ENCODE data around the gene PROM1. TPM values are rescaled to one million over a fixed set of nuclear protein-coding genes. Genes with fewer than 3 reads are reported as not detected.
A peak's percentile ranks its signal among the peaks of the same experiment; 100 is the strongest.

The PROM1 gene
- total and polyA plus RNA-seq, 2 of the 4 experiments (the other 2 are of a cell fraction), result not detected

GRCh38 chr4:15986907-15987306, 96.9 kb downstream of the PROM1 start:
- TF ChIP-seq BHLHE40 (IDR thresholded peaks at IDR 0.05; ENCODE audit: low read depth, low read length), result no peak
- TF ChIP-seq MXI1 (IDR thresholded peaks at IDR 0.05; ENCODE audit: borderline replicate concordance, low read depth, low read length), result no peak
- TF ChIP-seq RCOR1 (IDR thresholded peaks at IDR 0.05; ENCODE audit: insufficient replicate concordance, low read length), result no peak
- TF ChIP-seq RFX5 (IDR thresholded peaks at IDR 0.05; ENCODE audit: low read depth, low read length), result no peak
- no peak for TF ChIP-seq SMC3 (IDR thresholded peaks at IDR 0.05; ENCODE audit: low read depth, low read length)
- no peak for TF ChIP-seq FOS (IDR thresholded peaks at IDR 0.05; ENCODE audit: low read depth, low read length)
- no peak for TF ChIP-seq MAZ (IDR thresholded peaks at IDR 0.05; ENCODE audit: borderline replicate concordance, low read depth, low read length)
- TF ChIP-seq MAFK (IDR thresholded peaks at IDR 0.05; ENCODE audit: low read depth, low read length), result no peak
- no peak for TF ChIP-seq NFE2L2 (IDR thresholded peaks at IDR 0.05; ENCODE audit: low read depth, low read length)
- no peak for TF ChIP-seq RAD21 (IDR thresholded peaks at IDR 0.05; ENCODE audit: low read length)
- TF ChIP-seq ELK1 (IDR thresholded peaks at IDR 0.05; ENCODE audit: borderline replicate concordance, low read depth, low read length), result no peak
- TF ChIP-seq USF2 (IDR thresholded peaks at IDR 0.05; ENCODE audit: low read depth, low read length), result no peak
- no peak for TF ChIP-seq CEBPB (IDR thresholded peaks at IDR 0.05; ENCODE audit: low read depth, low read length)
- TF ChIP-seq POLR2A (IDR thresholded peaks at IDR 0.05; ENCODE audit: low read depth, low read length), result no peak
- no peak for TF ChIP-seq CTCF (conservative IDR thresholded peaks at IDR 0.05; ENCODE audit: low read depth, low read length)
- Histone ChIP-seq H3K18ac (ENCODE audit: low read depth, low read length) (no peak overlapping the region), H3K9me3 (ENCODE audit: control insufficient read depth, insufficient read depth, low read length) (no peaks in the 10 kb centered on the region), H4K5ac (ENCODE audit: low read depth, low read length) (no peak overlapping the region), H4K20me1 (ENCODE audit: insufficient read depth, low read length) (no peaks in the 10 kb centered on the region), H3K4me1 (ENCODE audit: control insufficient read depth, insufficient read depth, low read length) (no peaks in the 10 kb centered on the region), H2BK5ac (ENCODE audit: low read depth, low read length, poor library complexity, severe bottlenecking) (no peak overlapping the region), H2AFZ (replicated peaks; ENCODE audit: low read length, poor library complexity) (peak overlapping the region; percentile 4), H2BK15ac (ENCODE audit: low read depth, low read length) (no peak overlapping the region), H3K9me1 (ENCODE audit: insufficient read depth, low read length) (0 out of 2 replicates have a peak, but pooled peaks cover 6% of the 10 kb centered on the region), H3K27ac (ENCODE audit: insufficient read depth, low read length) (no peak overlapping the region), H3K27me3 (ENCODE audit: control insufficient read depth, insufficient read depth, low read length) (peaks cover 12% of the 10 kb centered on the region), H3K36me3 (ENCODE audit: control insufficient read depth, insufficient read depth, low read length) (no peaks in the 10 kb centered on the region), H4K91ac (ENCODE audit: insufficient read depth, low read depth, low read length) (no peak overlapping the region), H3K23ac (ENCODE audit: low read depth, low read length) (no peak overlapping the region), H2BK20ac (ENCODE audit: low read depth, low read length) (no peak overlapping the region), H3K4ac (ENCODE audit: low read depth, low read length) (no peak overlapping the region), H3K4me2 (ENCODE audit: low read depth, low read length) (no peak overlapping the region), H2BK120ac (ENCODE audit: low read depth, low read length) (no peak overlapping the region), H3K9ac (ENCODE audit: low read depth, low read length) (no peak overlapping the region), H3K4me3 (ENCODE audit: insufficient read depth, low read depth, low read length) (no peak overlapping the region), H2AK9ac (replicated peaks; ENCODE audit: low read depth, low read length, poor library complexity) (no peak overlapping the region), H3K79me1 (ENCODE audit: low read depth in 1 of 2, low read length in 2 of 2) (no peaks in the 10 kb centered on the region), H3K56ac (ENCODE audit: extremely low read depth, insufficient read depth, low read length) (no peak overlapping the region), H2AK5ac (ENCODE audit: low read depth, low read length) (no peak overlapping the region), H4K8ac (ENCODE audit: low read depth in 2 of 2, low read length in 2 of 2) (no peak overlapping the region), H3K14ac (replicated peaks; ENCODE audit: low read depth, low read length) (no peak overlapping the region)
- in situ Hi-C loops (cut with MboI; ENCODE audit: low sequenced_read_pairs), result no loop called here
- WGBS, 2 experiments (ENCODE audit: extremely low coverage in 2 of 2, insufficient read length in 1 of 2), result no CpG with 5 or more reads among the region's 5 CpGs
- dilution Hi-C loops (cut with HindIII; ENCODE audit: low sequenced_read_pairs, unreplicated experiment), result no loop called here
- ChIA-PET POLR2A (ENCODE audit: unreplicated experiment) (no interaction called here), CTCF (no interaction called here)
- no TSS peak for BruUV-seq (replicated peaks)
- no peak for DNase-seq
- no peak for ATAC-seq (ENCODE audit: low read depth)
- intact Hi-C loops (cut with micrococcal nuclease), result no loop called here
